ES-I3 (cell line): ENCODE data around the gene NFKBIB.

ENCODE experiments used
- H3K36me3 ChIP-seq: 2 replicates; pipeline ENCODE4 v1.6.1; 2013; ENCODE audit warnings: mild to moderate bottlenecking, low read length, control low read depth, moderate library complexity; ENCODE audit not compliant: insufficient read depth
- H3K4me1 ChIP-seq: 2 replicates; pipeline ENCODE4 v1.6.1; 2013; ENCODE audit warnings: mild to moderate bottlenecking, control low read depth, low read length; ENCODE audit not compliant: insufficient read depth
- H3K9ac ChIP-seq: 2 replicates; pipeline ENCODE4 v1.6.1; 2013; ENCODE audit warnings: low read depth, mild to moderate bottlenecking, low read length, moderate library complexity
- H3K9me3 ChIP-seq: 2 replicates; pipeline ENCODE4 v1.6.1; 2013; ENCODE audit warnings: mild to moderate bottlenecking, low read length, moderate library complexity; ENCODE audit not compliant: control insufficient read depth, insufficient read depth

The NFKBIB gene

DNA sequence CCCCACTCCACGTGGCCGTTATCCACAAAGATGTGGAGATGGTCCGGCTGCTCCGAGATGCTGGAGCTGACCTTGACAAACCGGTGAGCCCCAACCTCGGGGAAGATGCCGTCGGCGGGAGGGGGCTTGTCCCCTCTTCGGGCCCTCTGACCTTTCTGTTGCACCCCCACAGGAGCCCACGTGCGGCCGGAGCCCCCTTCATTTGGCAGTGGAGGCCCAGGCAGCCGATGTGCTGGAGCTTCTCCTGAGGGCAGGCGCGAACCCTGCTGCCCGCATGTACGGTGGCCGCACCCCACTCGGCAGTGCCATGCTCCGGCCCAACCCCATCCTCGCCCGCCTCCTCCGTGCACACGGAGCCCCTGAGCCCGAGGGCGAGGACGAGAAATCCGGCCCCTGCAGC is 7.5 kb downstream of the NFKBIB start:
- Histone ChIP-seq H3K9ac (no peak overlapping the region), H3K4me1 (peaks cover 3% of the 10 kb centered on the region; the same call in 1 of the 2 replicates), H3K9me3 (no peaks in the 10 kb centered on the region), H3K36me3 (no peaks in the 10 kb centered on the region)

GRCh38 chr19:38907670-38908069 is 7.9 kb downstream of the NFKBIB start:
- no peak overlapping the region for H3K9ac ChIP-seq
- no peaks in the 10 kb centered on the region for H3K9me3 ChIP-seq
- H3K36me3 ChIP-seq, result no peaks in the 10 kb centered on the region
- H3K4me1 ChIP-seq, result peaks cover 3% of the 10 kb centered on the region; the same call in 1 of the 2 replicates

GRCh38 chr19:38908911-38909310 is 9.1 kb downstream of the NFKBIB start:
- no peaks in the 10 kb centered on the region for H3K36me3 ChIP-seq
- H3K4me1 ChIP-seq, result peaks cover 3% of the 10 kb centered on the region; the same call in 1 of the 2 replicates
- no peaks in the 10 kb centered on the region for H3K9me3 ChIP-seq
- H3K9ac ChIP-seq, result no peak overlapping the region

DNA sequence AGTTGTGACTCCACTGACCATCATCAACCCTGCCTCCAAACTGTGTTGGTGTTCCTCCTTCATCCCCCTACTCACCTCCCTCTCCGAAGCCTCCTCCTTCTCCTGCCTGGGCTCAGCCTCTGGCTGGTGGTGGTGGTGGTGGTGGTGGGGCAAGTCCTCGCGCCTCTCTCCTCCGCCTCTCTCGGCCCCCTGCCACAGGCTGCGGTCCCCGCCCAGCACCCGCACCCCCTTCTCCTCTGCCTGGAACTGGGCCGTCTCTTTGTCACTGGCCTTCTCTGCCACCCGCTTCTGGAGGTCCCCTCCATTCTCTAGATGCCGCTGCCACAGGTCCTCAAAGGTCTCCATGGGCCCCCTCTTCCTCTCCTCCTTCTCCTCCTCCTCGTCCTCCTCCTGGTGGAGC is 10.7 kb downstream of the NFKBIB start:
- H3K9me3 ChIP-seq, result no peaks in the 10 kb centered on the region
- no peak overlapping the region for H3K9ac ChIP-seq
- H3K4me1 ChIP-seq, result peaks cover 3% of the 10 kb centered on the region; the same call in 1 of the 2 replicates
- no peaks in the 10 kb centered on the region for H3K36me3 ChIP-seq

DNA sequence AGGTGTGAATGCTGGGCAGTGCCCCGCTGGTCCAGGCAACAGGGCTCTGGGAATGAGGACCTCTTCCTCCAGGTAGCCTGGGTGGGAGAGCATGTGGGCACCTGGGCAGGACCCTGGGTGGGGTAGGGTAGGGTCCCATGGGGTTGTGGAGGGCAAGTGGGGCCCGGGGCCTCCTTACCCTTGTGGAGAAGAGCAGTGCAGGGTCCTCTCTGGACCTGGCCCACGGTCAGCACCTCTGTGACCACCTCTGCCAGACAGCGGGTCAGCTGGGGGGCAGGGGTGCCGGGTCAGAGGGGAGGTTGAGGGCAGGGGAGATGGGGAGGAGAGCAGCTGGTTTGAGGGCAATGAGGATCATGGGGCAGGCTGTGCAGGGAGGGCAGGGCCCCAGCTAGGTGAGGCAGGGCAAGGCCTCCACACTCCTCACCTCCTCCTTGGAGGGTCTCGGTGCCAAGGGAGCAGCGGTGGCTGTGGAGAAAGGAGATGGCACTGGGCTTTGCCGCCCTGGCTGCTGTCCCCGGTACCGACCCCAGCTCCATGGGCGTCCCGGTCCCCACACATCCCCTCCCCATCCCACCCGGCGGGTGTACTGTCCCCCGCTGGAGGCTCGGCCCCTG is 11.7 kb downstream of the NFKBIB start:
- H3K9ac ChIP-seq, result no peak overlapping the region
- H3K9me3 ChIP-seq, result no peaks in the 10 kb centered on the region
- no peaks in the 10 kb centered on the region for H3K36me3 ChIP-seq
- peaks cover 3% of the 10 kb centered on the region; the same call in 1 of the 2 replicates for H3K4me1 ChIP-seq

DNA sequence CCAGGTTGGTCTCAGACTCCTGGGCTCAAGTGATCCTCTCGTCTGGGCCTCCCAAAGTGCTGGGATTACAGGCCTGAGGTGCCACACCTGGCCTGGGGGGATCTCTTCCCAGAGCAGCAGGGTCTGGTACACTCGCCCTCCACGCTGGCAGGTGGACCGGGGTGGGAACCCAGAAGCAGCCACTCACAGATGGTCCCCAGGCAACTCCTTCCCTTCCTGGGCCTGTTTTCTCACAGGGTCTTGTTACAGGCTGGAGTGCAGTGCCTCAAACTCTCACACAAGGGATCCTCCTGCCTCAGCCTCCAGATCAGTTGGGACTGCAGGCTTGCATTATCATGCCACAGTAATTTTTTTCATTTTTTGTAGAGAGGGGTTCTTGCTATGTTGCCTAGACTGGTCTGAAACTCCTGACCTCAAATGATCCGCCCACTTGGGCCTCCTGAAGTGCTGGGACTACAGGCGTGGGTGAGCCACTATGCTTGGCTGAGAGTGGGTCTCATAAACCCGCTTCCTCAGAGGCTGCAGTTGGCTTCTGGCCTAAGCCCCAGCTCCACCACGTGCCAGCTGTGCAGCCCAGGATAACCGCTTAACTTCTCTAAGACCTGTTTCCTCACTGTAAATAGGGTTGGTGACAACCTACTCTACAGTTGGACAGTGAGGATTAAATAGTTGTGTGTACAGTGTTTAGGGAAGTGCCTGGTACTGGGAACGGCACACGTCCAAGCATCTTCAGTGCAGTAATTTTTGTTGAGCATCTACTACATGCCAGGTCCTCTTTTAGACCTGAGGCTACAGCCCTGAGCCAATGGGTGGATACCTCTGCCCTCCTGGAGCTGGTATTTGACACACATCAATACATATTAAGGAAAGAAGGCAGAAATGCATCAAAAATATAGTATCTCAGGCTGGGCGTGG is 13.1 kb downstream of the NFKBIB start:
- H3K9me3 ChIP-seq, result no peaks in the 10 kb centered on the region
- no peak overlapping the region for H3K9ac ChIP-seq
- no peaks in the 10 kb centered on the region for H3K36me3 ChIP-seq

DNA sequence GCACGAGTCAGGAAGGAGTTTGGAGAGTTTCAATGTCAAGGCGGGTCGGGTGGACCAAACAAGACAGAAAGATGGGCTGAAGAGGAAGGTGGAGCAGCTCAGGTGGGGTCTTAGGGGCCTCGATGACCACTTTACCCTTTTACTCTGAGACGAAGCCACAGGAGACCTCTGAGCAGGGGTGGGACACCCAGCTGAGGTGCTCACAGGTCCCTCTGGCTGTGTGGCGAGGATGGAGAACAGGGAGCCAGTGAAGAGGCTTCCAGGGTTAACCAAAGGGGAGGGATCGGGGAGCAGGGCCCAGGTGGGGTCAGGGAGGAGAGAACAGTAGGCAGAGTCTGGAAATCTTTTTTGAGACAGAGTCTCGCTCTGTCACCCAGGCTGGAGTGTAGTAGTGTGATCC is 14.2 kb downstream of the NFKBIB start:
- peaks cover under 1% of the 10 kb centered on the region; the same call in 1 of the 2 replicates for H3K4me1 ChIP-seq
- no peaks in the 10 kb centered on the region for H3K9me3 ChIP-seq
- no peak overlapping the region for H3K9ac ChIP-seq
- no peaks in the 10 kb centered on the region for H3K36me3 ChIP-seq

More for the DNA sequence above, 13.1 kb downstream of the NFKBIB start:
- H3K4me1 ChIP-seq, result peaks cover 3% of the 10 kb centered on the region; the same call in 1 of the 2 replicates

DNA sequence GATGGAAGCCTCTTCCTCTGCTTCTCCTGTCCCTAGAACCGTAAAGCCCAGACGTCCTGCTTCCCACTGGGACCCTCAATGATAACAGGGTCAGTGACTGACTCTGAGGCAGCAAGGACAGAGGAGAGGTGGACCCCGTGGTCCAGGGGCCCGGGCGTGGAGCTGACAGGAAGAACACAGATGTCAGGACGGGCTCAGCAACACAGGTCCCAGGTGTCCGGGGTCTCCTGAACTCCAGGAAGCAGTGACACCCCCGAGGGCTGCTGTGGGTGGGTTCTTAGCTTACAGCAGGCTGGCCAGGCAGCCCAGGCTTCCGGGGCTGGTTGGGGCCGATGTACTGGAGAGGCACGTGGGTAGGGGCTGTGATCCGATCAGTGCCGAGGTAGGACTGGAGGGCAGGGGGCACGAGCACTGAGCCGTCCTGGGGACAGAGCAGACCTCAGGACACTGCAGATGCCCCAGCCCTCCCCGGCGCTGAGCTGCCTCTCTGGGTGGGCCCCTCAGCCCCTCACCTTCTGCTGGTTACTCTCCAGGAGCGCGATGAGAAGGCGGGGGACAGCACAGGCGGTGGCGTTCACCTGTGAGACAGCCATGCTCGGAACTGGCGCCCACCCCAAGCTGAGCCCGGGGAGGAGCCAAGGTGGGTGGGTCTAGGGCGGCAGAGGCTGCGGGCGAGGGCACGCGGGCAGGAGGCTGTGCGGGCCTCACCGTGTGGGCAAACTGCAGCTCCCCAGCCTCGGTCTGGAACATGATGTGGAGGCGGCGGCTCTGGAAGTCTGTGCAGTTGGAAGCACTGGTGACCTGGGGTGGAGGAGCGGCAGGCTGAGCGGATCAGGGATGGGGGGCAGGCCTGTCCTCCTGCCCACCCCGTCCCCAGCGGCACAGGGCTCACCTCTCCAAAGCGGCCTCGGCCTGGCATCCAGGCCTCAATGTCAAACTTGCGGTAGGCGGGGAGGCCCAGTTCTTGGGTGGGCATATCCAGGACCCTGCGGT is 15.9 kb downstream of the NFKBIB start:
- H3K36me3 ChIP-seq, result no peaks in the 10 kb centered on the region
- no peaks in the 10 kb centered on the region for H3K9me3 ChIP-seq
- H3K4me1 ChIP-seq, result no peaks in the 10 kb centered on the region; the same call in 1 of the 2 replicates
- no peak overlapping the region for H3K9ac ChIP-seq

- Histone ChIP-seq H3K9ac (no peak overlapping the region), H3K9me3 (no peaks in the 10 kb centered on the region), H3K36me3 (0 out of 2 replicates have a peak, but pooled peaks cover 3% of the 10 kb centered on the region), H3K4me1 (no peaks in the 10 kb centered on the region)
These were observed 17.7 kb downstream of the NFKBIB start for GRCh38 chr19:38917516-38917915.

- Histone ChIP-seq H3K9me3 (no peaks in the 10 kb centered on the region), H3K4me1 (no peaks in the 10 kb centered on the region), H3K36me3 (0 out of 2 replicates have a peak, but pooled peaks cover 3% of the 10 kb centered on the region), H3K9ac (no peak overlapping the region)
These were observed 18.2 kb downstream of the NFKBIB start for GRCh38 chr19:38917921-38918491.

- 0 out of 2 replicates have a peak, but pooled peaks cover 3% of the 10 kb centered on the region for H3K36me3 ChIP-seq
- H3K9me3 ChIP-seq, result no peaks in the 10 kb centered on the region
- H3K9ac ChIP-seq, result no peak overlapping the region
- no peaks in the 10 kb centered on the region for H3K4me1 ChIP-seq
These were observed 18.8 kb downstream of the NFKBIB start for GRCh38 chr19:38918526-38918925.

DNA sequence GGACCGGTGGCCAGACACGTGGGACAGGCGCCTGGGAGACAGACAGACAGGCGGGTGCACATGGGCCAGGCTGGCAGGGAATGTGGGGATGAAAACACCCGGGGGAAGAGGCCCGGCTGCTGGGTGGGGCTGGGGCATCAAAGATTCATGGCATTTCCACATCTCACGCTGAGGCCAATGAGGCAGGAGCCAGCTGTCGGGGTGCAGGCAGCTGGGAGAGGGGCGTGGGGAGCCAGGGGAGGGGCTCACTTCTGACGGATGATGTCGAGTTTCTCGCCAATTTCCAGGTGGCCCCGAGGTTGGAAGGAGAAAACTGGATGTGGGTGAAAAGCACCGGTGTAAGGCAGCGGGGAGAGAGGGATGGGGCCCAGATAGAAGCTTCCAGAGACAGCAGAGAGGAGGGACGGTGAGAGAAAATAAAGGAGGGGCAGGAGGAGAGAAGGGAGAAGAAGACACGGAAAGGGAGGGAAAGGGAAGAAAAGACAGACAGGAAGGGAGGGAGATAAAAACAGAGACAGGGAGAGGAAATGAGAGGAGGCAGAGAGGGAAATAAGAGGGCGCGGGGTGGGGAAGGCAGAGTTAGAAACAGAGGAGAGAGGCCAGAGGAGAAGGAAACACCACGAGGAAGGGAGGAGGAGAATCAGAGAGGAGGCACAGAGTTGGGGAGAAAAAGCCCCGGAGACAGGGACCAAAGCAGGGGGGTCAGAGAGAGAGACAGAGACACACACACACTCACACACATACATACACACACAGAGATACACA is 20.2 kb downstream of the NFKBIB start:
- no peaks in the 10 kb centered on the region for H3K4me1 ChIP-seq
- no peaks in the 10 kb centered on the region for H3K9me3 ChIP-seq
- H3K9ac ChIP-seq, result no peak overlapping the region
- 0 out of 2 replicates have a peak, but pooled peaks cover 3% of the 10 kb centered on the region for H3K36me3 ChIP-seq
